Omental fat pad (tissue), 4 donors: ENCODE data around the gene TSSK2. TPM values are rescaled to one million over a fixed set of nuclear protein-coding genes. Genes with fewer than 3 reads are reported as not detected.

ENCODE experiments used
- ATAC-seq: fragments of 150-250 bp; one replicate; pipeline ENCODE4 v1.9.1; 2016; ENCODE audit warnings: mild to moderate bottlenecking, moderate library complexity; ENCODE audit not compliant: low FRiP score
- DNase-seq: peaks from one replicate; pipeline ENCODE4 v3.0.0-alpha.2; 2019; ENCODE audit warnings: low spot score
- total RNA-seq, 4 donors: library from RNA; depleted of rRNA; stranded (reverse); fragments of >200 nt; gene quantifications; one replicate each; pipeline ENCODE4 v1.1.0, GENCODE V29; 2016
- TF ChIP-seq, protein P1 (sequence below), 3 donors: fragments of 450-650 bp; IDR thresholded peaks; one replicate each; pipeline ENCODE4 v1.5.1; 2016 to 2017; ENCODE audit warnings: antibody characterized with exemption in 3 of 3, mild to moderate bottlenecking in 3 of 3, moderate library complexity in 2 of 3

Gene TSSK2
- total RNA-seq, 4 donors from 2014 or later = 0.79 TPM; not detected in 3

GRCh38 chr22:19173047-19174035, 42.2 kb downstream of the TSSK2 start:
- no peak for DNase-seq
- ATAC-seq = no peak
- TF ChIP-seq, protein P1, sequence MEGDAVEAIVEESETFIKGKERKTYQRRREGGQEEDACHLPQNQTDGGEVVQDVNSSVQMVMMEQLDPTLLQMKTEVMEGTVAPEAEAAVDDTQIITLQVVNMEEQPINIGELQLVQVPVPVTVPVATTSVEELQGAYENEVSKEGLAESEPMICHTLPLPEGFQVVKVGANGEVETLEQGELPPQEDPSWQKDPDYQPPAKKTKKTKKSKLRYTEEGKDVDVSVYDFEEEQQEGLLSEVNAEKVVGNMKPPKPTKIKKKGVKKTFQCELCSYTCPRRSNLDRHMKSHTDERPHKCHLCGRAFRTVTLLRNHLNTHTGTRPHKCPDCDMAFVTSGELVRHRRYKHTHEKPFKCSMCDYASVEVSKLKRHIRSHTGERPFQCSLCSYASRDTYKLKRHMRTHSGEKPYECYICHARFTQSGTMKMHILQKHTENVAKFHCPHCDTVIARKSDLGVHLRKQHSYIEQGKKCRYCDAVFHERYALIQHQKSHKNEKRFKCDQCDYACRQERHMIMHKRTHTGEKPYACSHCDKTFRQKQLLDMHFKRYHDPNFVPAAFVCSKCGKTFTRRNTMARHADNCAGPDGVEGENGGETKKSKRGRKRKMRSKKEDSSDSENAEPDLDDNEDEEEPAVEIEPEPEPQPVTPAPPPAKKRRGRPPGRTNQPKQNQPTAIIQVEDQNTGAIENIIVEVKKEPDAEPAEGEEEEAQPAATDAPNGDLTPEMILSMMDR (IDR thresholded peaks at IDR 0.05) = no peak

DNA sequence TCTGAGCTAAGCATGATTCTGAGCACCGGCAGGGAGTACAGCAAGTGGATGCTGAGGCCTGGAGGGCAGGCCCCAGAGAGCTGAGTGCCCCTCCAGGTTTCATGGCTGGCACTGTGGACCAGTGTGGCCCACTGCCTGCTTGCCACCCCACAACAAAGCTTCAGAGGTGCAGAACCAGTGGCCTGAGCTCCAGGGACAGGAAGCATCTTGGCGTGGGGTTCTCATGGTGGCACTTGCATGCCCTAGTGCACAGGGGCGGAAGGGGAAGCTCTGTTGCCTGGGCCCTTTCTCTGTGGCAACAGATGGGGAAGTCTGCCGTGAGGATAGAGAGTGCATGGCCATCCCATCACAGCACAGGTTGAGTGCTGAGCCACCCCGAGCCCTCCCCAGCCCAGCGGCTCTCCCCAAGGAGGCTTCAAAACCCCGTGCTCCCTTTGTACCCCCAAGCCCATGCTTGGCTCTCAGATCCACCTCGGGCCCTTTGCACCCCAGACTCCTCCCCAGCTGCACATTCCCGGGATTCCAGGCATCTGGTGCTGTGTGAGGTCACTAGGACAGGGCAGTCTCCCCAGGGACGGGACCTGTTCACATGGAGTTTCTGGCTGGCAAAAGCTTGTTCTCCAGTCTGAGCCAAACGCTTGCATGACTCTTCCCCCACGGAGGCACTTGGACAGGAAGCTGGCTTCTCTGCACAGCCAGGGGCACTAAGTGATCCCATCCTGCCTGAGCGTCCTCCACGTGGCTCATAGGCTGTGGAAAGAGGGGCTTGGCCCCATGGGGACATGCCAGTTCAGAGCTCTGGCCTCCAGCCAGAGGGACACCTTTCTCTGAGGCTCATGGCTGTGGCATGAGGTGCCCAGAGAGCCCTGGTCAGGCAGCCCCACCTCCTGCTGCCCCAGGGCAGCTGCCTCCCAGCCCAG, 43.3 kb downstream of the TSSK2 start:
- ATAC-seq (no peak), DNase-seq (no peak)
- TF ChIP-seq, protein P1 (IDR thresholded peaks at IDR 0.05) = no peak

- ATAC-seq = no peak
- TF ChIP-seq, protein P1 (IDR thresholded peaks at IDR 0.05) = no peak
- DNase-seq = no peak
Observed at GRCh38 chr22:19175026-19175601, 44.0 kb downstream of the TSSK2 start.

DNA sequence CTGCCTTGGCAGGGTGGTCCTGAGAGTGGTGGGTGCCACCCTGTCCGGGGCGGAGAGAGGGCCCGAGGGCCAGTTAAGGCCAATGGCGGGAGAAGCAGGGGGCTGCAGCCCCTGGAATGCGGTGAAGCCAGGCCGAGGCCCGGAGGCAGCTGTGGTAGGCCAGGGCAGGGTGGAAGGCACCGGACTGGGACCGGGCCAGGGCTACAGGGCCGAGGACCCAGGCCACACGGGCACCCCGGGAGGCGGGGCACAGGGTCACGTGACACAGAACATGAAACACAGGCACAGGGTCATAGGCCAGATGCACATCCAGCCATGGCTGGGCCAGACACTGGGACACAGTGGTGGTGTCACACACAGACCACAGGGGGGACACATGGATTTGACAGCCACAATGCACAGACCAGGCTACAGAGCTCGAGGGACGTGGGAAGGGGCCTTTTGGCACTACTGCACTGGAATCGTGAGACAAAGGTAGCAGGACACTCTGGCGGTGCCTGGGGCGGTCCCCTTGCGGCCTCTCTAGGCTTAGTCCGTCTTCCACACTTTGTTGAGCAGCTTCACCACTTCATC, 44.6 kb downstream of the TSSK2 start:
- DNase-seq = no peak
- no peak for ATAC-seq
- TF ChIP-seq, protein P1 (IDR thresholded peaks at IDR 0.05) = no peak

GRCh38 chr22:19176175-19176643, 45.1 kb downstream of the TSSK2 start:
- no peak for DNase-seq
- TF ChIP-seq, protein P1 (IDR thresholded peaks at IDR 0.05) = no peak
- ATAC-seq = no peak

DNA sequence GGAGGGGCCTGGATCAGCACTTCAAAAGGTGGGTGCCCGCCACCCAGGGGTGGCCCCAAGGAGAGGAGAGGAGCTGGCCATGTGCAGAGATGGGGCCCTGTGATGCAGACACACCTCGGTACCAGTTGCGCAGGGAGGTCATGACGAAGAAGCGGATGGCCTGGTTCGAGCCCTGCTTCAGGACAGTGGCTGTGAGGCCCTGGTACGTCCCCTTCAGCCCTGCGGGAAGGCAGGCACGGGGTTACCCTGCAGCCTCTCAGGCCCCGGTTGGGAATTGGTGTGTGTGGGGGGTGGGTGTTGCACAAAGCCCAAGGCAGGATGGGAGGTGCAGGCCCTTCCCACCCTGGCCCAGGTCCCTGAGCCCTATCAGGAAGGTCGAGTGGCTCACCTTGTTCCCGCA, 45.6 kb downstream of the TSSK2 start:
- ATAC-seq = no peak
- no peak for DNase-seq
- TF ChIP-seq, protein P1 (IDR thresholded peaks at IDR 0.05) = no peak
